NCI-H2196 (cell line): ENCODE data around the gene SNTN.
"Not testable (repeated sequence)": the region's sequence is repeated elsewhere in the genome, so short reads cannot be mapped to it uniquely, and the experiment has no call there.

Source experiments
- DNase-seq: peaks from one replicate; lab custom pipeline; 2025; ENCODE audit not compliant: unreplicated experiment; lab: John Stamatoyannopoulos, UW

Gene SNTN

GRCh38 chr3:63652066-63652725 is at the start of gene SNTN:
TSS of gene SNTN (plus strand) at chr3:63652675. CDS start at chr3:63652688, 13 bp downstream.
- DNase-seq = no peak

GRCh38 chr3:63607716-63608115 is 44.8 kb upstream of the SNTN start:
- no peak for DNase-seq

- no peak for DNase-seq
These were observed 43.1 kb upstream of the SNTN start for GRCh38 chr3:63609408-63609807.

GRCh38 chr3:63609834-63610233 is 42.6 kb upstream of the SNTN start:
- DNase-seq = no peak

- DNase-seq = no peak
These were observed 41.1 kb upstream of the SNTN start for GRCh38 chr3:63611382-63611781.

GRCh38 chr3:63613561-63613960 is 38.9 kb upstream of the SNTN start:
- DNase-seq = no peak

- DNase-seq = no peak
These were observed 35.1 kb upstream of the SNTN start for GRCh38 chr3:63617391-63617790.

- no peak for DNase-seq
These were observed 27.4 kb upstream of the SNTN start for GRCh38 chr3:63624941-63625560.

GRCh38 chr3:63631670-63632069 is 20.8 kb upstream of the SNTN start:
- DNase-seq = no peak

GRCh38 chr3:63635186-63635585 is 17.3 kb upstream of the SNTN start:
- DNase-seq = no peak

- no peak for DNase-seq
These were observed 12.7 kb upstream of the SNTN start for GRCh38 chr3:63639806-63640205.

- DNase-seq = no peak
These were observed 10.0 kb upstream of the SNTN start for GRCh38 chr3:63642488-63642887.

GRCh38 chr3:63644212-63644797 is 8.2 kb upstream of the SNTN start:
- no peak for DNase-seq

GRCh38 chr3:63644928-63645781 is 7.3 kb upstream of the SNTN start:
- not testable (repeated sequence) for DNase-seq

GRCh38 chr3:63654211-63654610 is 1.7 kb downstream of the SNTN start:
- DNase-seq = no peak

- no peak for DNase-seq
These were observed 2.5 kb downstream of the SNTN start for GRCh38 chr3:63654931-63655330.

GRCh38 chr3:63655519-63655918 is 3.0 kb downstream of the SNTN start:
- no peak for DNase-seq

- no peak for DNase-seq
These were observed 4.3 kb downstream of the SNTN start for GRCh38 chr3:63656786-63657185.

GRCh38 chr3:63661242-63661641 is 8.8 kb downstream of the SNTN start:
- DNase-seq = no peak

- no peak for DNase-seq
These were observed 9.5 kb downstream of the SNTN start for GRCh38 chr3:63662011-63662410.

- DNase-seq = no peak
These were observed 10.0 kb downstream of the SNTN start for GRCh38 chr3:63662500-63662899.

GRCh38 chr3:63670544-63670943 is 18.1 kb downstream of the SNTN start:
- no peak for DNase-seq
